Stimulated activated CD4-positive, alpha-beta T cell treated with anti-CD3 and anti-CD28 coated beads, Interleukin-4, amount 100 ng/mL, for 48 hours (primary cell): ENCODE data around the gene SNX30.

Source experiments
- DNase-seq, 2 donors: peaks; one replicate each; pipeline ENCODE4 v3.0.0-alpha.2; 2020; ENCODE audit warnings: low read depth in 2 of 2

Gene SNX30

GRCh38 chr9:112858005-112858404 is 107.4 kb downstream of the SNX30 start:
- DNase-seq = no peak

GRCh38 chr9:112858625-112859147 is 108.1 kb downstream of the SNX30 start:
- no peak for DNase-seq

- no peak for DNase-seq
These were observed 109.9 kb downstream of the SNX30 start for GRCh38 chr9:112860451-112860850.

GRCh38 chr9:112861155-112861554 is 110.6 kb downstream of the SNX30 start:
- no peak for DNase-seq

- no peak for DNase-seq
These were observed 111.3 kb downstream of the SNX30 start for GRCh38 chr9:112861638-112862555.

GRCh38 chr9:112863214-112863613 is 112.7 kb downstream of the SNX30 start:
- DNase-seq = no peak

GRCh38 chr9:112863746-112864145 is 113.2 kb downstream of the SNX30 start:
- no peak for DNase-seq

GRCh38 chr9:112864403-112864802 is 113.8 kb downstream of the SNX30 start:
- no peak for DNase-seq

- DNase-seq = no peak
These were observed 114.4 kb downstream of the SNX30 start for GRCh38 chr9:112864982-112865381.

GRCh38 chr9:112866662-112867274 is 116.2 kb downstream of the SNX30 start:
- DNase-seq = no peak

- peak in 1 of 2 donors; percentile 16 for DNase-seq
These were observed 116.9 kb downstream of the SNX30 start for GRCh38 chr9:112867275-112867991.

GRCh38 chr9:112868461-112868860 is 117.9 kb downstream of the SNX30 start:
- DNase-seq = no peak

- no peak for DNase-seq
These were observed 118.5 kb downstream of the SNX30 start for GRCh38 chr9:112869041-112869529.

GRCh38 chr9:112869917-112870316 is 119.4 kb downstream of the SNX30 start:
- DNase-seq = no peak

GRCh38 chr9:112870556-112870955 is 120.0 kb downstream of the SNX30 start:
- no peak for DNase-seq

- no peak for DNase-seq
These were observed 121.5 kb downstream of the SNX30 start for GRCh38 chr9:112872019-112872418.

GRCh38 chr9:112873773-112874405 is 123.3 kb downstream of the SNX30 start:
- DNase-seq = no peak

- DNase-seq = no peak
These were observed 128.2 kb downstream of the SNX30 start for GRCh38 chr9:112878752-112879151.

- DNase-seq = no peak
These were observed 130.1 kb downstream of the SNX30 start for GRCh38 chr9:112880650-112881049.

GRCh38 chr9:112881331-112881730 is 130.8 kb downstream of the SNX30 start:
- DNase-seq = no peak

GRCh38 chr9:112884101-112884500 is 133.5 kb downstream of the SNX30 start:
- DNase-seq = no peak

- DNase-seq = no peak
These were observed 134.2 kb downstream of the SNX30 start for GRCh38 chr9:112884721-112885120.
